Measurements from ENCODE around the gene PIM2. TPM values are rescaled to one million over a fixed set of nuclear protein-coding genes. Genes with fewer than 3 reads are reported as not detected.

PIM2 gene
- total and polyA plus RNA-seq, 9 donors = 0.92 to 2.3 (median 1.7) TPM

DNA sequence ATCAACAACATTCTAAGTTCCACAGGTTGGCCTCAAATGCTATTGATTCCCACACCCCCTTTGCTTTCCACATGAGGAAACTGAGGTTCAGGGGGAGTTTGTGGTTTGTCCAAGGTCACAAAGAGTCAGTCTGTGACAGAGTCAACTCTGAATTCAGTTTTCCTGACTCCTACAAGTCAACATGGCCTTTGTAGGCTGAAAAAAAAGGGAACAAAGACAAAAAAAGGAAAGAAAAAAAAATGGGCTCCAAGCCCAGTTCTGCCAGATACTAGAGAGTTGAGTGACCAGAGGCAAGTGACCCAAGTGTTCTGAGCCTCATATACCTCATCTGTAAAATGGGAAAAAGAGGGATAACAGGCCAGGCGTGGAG lies 16.5 kb upstream of the PIM2 start:
- Histone ChIP-seq H3K4me1 (ENCODE audit: control insufficient read depth, insufficient read depth, low read length) (peaks cover 3% of the 10 kb centered on the region), H3K36me3 (ENCODE audit: control insufficient read depth, insufficient read depth, low read length) (peaks cover 23% of the 10 kb centered on the region), H3K27me3 (ENCODE audit: control insufficient read depth, insufficient read depth, low read length) (no peaks in the 10 kb centered on the region), H3K4me3 (ENCODE audit: low read length) (no peak overlapping the region), H3K27ac (ENCODE audit: low read length) (no peak overlapping the region), H3K9me3 (replicated peaks; ENCODE audit: control insufficient read depth, low read depth, low read length) (no peaks in the 10 kb centered on the region)
- WGBS (ENCODE audit: insufficient coverage) = no CpG with 5 or more reads among the region's 1 CpG
- DNase-seq = no peak

DNA sequence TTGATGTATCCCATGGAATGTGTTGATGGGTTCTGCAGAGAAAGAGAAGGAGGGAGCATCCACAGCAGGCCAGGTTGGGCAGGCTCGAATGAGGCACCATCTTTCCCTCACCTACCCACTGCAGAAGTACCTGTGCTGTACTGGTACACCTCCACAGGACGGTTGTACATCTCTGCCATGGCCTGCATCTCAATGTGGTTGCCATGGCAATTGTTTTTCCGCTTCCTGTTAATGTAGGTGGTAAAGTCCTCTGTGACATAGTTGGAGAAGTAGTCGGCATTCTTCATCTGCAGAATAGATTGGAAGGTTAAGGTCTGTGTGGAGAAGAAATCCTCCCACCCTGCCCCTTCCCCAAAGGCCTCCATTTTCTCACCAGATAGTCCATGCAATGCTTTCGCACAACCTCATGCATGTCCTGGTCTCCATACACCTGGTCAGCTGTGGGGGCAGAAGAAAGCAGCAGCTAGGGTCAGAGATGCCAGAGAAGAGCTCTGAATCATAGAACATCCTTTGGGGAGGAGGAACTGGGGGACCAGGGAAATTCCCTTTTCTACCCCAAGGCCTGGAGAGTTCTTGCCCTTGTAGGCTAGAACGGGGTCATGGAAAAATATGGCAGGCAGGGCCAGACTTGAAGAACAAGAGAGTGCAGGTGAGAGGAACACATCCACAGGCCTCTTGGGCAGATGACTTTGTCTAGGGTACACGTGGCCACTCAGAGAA lies 15.9 kb upstream of the PIM2 start:
- Histone ChIP-seq H3K27ac (ENCODE audit: low read length) (no peak overlapping the region), H3K27me3 (ENCODE audit: control insufficient read depth, insufficient read depth, low read length) (no peaks in the 10 kb centered on the region), H3K4me1 (ENCODE audit: control insufficient read depth, insufficient read depth, low read length) (peaks cover 3% of the 10 kb centered on the region), H3K36me3 (ENCODE audit: control insufficient read depth, insufficient read depth, low read length) (peaks cover 18% of the 10 kb centered on the region), H3K4me3 (ENCODE audit: low read length) (no peak overlapping the region), H3K9me3 (replicated peaks; ENCODE audit: control insufficient read depth, low read depth, low read length) (no peaks in the 10 kb centered on the region)
- no CpG with 5 or more reads among the region's 7 CpGs for WGBS (ENCODE audit: insufficient coverage)
- no peak for DNase-seq

DNA sequence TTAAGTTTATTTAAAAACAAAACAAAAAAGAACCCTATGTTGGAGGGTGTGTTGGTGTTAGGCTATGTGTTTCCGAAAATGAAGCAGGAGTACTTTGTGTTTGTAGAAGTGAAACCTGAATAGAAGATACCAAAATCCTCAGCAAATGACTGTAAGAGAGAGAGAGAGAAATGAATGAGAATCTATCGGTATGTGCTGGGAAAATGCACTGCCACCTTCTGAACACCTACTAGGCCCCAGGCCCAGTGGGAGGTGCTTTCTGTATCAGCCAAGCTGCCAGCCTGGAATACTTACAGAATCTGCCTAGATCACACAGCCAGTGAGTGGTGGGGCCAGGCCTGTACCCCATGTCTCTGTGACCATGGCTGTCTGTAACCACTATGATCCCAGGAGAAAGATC lies 14.9 kb upstream of the PIM2 start:
- Histone ChIP-seq H3K9me3 (replicated peaks; ENCODE audit: control insufficient read depth, low read depth, low read length) (no peaks in the 10 kb centered on the region), H3K4me1 (ENCODE audit: control insufficient read depth, insufficient read depth, low read length) (peaks cover 1% of the 10 kb centered on the region), H3K27ac (ENCODE audit: low read length) (no peak overlapping the region), H3K36me3 (ENCODE audit: control insufficient read depth, insufficient read depth, low read length) (peaks cover 18% of the 10 kb centered on the region), H3K4me3 (ENCODE audit: low read length) (no peak overlapping the region), H3K27me3 (ENCODE audit: control insufficient read depth, insufficient read depth, low read length) (no peaks in the 10 kb centered on the region)
- WGBS (ENCODE audit: insufficient coverage) = no CpG with 5 or more reads among the region's 2 CpGs
- no peak for DNase-seq

DNA sequence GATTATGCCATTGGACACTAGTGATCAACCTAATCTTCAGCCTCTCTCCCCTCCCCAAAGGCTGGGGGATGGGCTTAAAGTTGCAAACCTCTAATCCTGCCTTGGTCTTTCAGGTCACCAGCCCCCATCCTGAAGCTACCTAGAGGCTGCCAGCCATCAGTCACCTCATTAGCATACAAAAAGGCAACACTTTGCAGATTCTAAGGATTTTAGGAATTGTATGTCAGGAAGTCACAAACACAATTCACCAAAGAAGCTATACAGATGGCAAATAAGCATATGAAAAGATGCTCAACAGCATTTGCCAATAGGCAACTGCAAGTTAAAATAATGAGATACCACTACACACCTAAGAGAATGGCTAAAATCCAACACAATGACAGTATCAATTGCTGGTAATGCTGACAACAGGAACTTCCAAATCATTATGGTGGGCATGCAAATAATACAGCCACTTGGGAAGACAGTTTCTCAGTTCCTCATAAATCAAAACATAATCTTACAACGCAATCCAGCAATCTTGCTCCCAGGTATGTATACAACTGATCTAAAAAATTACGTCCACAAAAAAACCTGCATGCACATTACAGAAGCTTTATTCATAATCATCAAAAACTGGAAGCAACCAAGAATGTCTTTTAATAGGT lies 9.0 kb upstream of the PIM2 start:
- Histone ChIP-seq H3K4me3 (ENCODE audit: low read length) (no peak overlapping the region), H3K9me3 (replicated peaks; ENCODE audit: control insufficient read depth, low read depth, low read length) (no peaks in the 10 kb centered on the region), H3K36me3 (ENCODE audit: control insufficient read depth, insufficient read depth, low read length) (peaks cover 33% of the 10 kb centered on the region), H3K27me3 (ENCODE audit: control insufficient read depth, insufficient read depth, low read length) (no peaks in the 10 kb centered on the region), H3K4me1 (ENCODE audit: control insufficient read depth, insufficient read depth, low read length) (no peaks in the 10 kb centered on the region), H3K27ac (ENCODE audit: low read length) (no peak overlapping the region)
- WGBS (ENCODE audit: insufficient coverage) = no CpG with 5 or more reads among the region's 2 CpGs
- no peak for DNase-seq

DNA sequence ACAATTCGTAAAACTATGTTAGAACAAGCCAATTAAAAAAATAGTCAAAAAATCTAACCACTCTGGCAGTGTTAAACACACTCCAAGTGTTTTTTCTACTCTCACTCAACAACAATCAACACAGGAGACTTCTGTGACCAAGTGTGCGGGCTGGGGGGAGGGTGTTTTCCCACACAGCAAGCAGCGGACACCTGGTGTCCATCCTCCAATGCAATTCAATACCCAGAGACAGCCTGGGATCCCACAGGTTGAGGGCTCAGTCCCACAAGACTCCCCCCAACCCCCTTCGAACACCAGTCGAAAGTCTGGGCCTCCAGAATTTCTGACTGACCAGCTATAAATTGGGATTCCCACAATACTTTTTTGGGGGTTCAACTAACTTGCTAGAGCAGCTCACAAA lies 8.3 kb upstream of the PIM2 start:
- no peak for DNase-seq
- no peaks in the 10 kb centered on the region for H3K4me1 ChIP-seq (ENCODE audit: control insufficient read depth, insufficient read depth, low read length)
- H3K9me3 ChIP-seq (replicated peaks; ENCODE audit: control insufficient read depth, low read depth, low read length) = no peaks in the 10 kb centered on the region
- no peaks in the 10 kb centered on the region for H3K27me3 ChIP-seq (ENCODE audit: control insufficient read depth, insufficient read depth, low read length)
- peaks cover 40% of the 10 kb centered on the region for H3K36me3 ChIP-seq (ENCODE audit: control insufficient read depth, insufficient read depth, low read length)
- no peak overlapping the region for H3K27ac ChIP-seq (ENCODE audit: low read length)
- 50% methylated on average over 2 of the region's 5 CpGs for WGBS (ENCODE audit: insufficient coverage)
- H3K4me3 ChIP-seq (ENCODE audit: low read length) = no peak overlapping the region

DNA sequence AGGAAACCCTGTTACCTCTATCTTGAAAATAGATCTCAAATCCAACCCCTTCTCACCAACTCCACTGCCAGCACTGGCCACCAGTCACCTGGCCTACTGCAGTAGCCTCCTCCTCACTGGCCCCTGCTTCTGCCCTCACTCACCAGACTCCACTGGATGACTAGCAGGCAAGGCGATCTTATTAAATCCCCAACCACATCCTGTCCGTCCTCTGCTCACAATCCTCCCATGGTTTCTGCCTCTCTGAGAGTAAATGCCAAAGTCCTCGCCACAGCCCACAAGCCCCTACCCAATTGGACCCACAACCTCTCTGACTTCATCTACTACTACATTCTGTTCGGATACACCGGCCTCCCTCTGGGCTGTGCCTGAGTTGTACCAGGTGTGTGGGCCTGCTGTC lies 5.4 kb upstream of the PIM2 start:
- DNase-seq = no peak
- Histone ChIP-seq H3K36me3 (ENCODE audit: control insufficient read depth, insufficient read depth, low read length) (peaks cover 42% of the 10 kb centered on the region), H3K4me3 (ENCODE audit: low read length) (no peak overlapping the region), H3K4me1 (ENCODE audit: control insufficient read depth, insufficient read depth, low read length) (peaks cover 4% of the 10 kb centered on the region), H3K27ac (ENCODE audit: low read length) (no peak overlapping the region), H3K9me3 (replicated peaks; ENCODE audit: control insufficient read depth, low read depth, low read length) (no peaks in the 10 kb centered on the region), H3K27me3 (ENCODE audit: control insufficient read depth, insufficient read depth, low read length) (no peaks in the 10 kb centered on the region)
- 90% methylated on average over 5 of the region's 5 CpGs for WGBS (ENCODE audit: insufficient coverage)

DNA sequence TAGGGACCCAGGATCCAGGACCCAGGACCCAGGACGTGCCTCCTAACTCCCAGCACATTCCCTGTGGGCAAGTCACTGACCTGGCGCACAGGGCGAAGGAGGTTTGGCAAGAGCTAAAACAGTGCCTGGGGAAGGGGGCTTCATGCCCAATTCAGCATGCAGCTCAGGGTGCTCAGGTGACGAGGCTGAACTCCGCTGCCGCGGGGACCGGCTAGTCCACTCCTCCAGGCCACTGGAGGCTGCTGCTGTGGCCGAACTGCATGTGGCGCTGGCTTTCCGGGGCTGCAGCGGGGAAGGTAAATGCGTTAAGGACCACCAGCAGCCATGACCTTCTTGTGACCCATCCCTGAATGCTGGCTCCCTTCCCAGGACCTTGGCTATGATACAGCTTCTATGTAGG lies 4.9 kb upstream of the PIM2 start:
- DNase-seq = no peak
- Histone ChIP-seq H3K4me1 (ENCODE audit: control insufficient read depth, insufficient read depth, low read length) (peaks cover 5% of the 10 kb centered on the region), H3K4me3 (ENCODE audit: low read length) (no peak overlapping the region), H3K27ac (ENCODE audit: low read length) (no peak overlapping the region), H3K27me3 (ENCODE audit: control insufficient read depth, insufficient read depth, low read length) (no peaks in the 10 kb centered on the region), H3K36me3 (ENCODE audit: control insufficient read depth, insufficient read depth, low read length) (peaks cover 42% of the 10 kb centered on the region), H3K9me3 (replicated peaks; ENCODE audit: control insufficient read depth, low read depth, low read length) (no peaks in the 10 kb centered on the region)
- 89% methylated on average over 12 of the region's 13 CpGs for whole genome bisulfite sequencing (ENCODE audit: insufficient coverage)

DNA sequence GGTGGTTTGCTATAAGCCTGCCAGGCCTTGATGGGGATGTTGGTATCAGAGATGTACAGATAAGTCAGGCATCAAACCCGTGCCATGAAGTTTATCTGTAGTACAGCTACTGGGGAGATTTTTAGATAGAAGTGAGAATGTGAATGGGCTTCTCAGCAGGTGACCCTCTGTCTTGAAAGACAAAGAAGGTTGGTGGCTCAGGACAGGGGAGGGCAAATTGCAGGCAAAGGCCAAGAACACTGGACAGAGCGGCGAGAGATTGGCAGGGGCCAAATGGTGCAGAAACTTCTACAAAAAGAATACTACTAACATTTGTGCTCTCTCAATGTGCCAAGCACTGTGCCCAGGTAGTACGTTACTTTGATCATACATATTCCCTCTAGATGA lies 1.9 kb upstream of the PIM2 start:
- H3K27me3 ChIP-seq (ENCODE audit: control insufficient read depth, insufficient read depth, low read length) = no peaks in the 10 kb centered on the region
- peaks cover 11% of the 10 kb centered on the region for H3K4me1 ChIP-seq (ENCODE audit: control insufficient read depth, insufficient read depth, low read length)
- H3K36me3 ChIP-seq (ENCODE audit: control insufficient read depth, insufficient read depth, low read length) = peaks cover 31% of the 10 kb centered on the region
- H3K27ac ChIP-seq (ENCODE audit: low read length) = no peak overlapping the region
- no peaks in the 10 kb centered on the region for H3K9me3 ChIP-seq (replicated peaks; ENCODE audit: control insufficient read depth, low read depth, low read length)
- WGBS (ENCODE audit: insufficient coverage) = 62% methylated on average over 1 of the region's 4 CpGs
- H3K4me3 ChIP-seq (ENCODE audit: low read length) = no peak overlapping the region
- no peak for DNase-seq

DNA sequence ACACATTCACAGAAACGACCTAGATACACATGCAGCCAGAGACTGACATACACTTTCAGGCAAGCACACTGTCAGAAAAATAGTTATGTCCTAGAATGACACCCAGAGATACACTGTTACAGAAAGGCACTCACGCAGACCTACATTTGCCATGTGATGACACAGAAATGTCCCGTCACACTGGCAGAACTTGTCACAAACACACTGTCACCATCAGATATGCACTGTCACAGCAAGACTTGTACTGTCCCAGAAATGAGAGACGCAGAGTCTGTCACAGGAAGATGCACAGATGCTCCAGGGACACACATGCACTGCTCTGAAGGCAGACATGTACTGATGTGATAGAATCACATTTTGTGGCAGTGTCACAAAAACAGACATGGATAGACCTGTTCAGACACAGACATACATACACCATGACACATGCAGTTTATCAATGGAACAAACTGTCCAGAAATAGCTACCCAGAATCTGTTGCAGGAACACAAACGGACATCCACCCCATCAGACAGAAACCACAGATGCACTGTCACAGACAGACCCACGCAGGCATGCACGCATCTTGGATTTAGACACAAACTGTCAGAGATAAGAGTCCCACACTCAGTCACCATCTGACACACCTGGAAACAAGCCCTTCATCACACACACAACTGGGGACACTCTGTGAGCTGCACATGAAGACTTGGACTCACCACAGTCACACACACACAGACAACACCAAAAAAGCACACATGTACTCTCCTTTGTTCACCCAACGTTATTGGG lies 1.3 kb upstream of the PIM2 start:
- H3K27me3 ChIP-seq (ENCODE audit: control insufficient read depth, insufficient read depth, low read length) = no peaks in the 10 kb centered on the region
- H3K4me1 ChIP-seq (ENCODE audit: control insufficient read depth, insufficient read depth, low read length) = peaks cover 11% of the 10 kb centered on the region
- peaks cover 28% of the 10 kb centered on the region for H3K36me3 ChIP-seq (ENCODE audit: control insufficient read depth, insufficient read depth, low read length)
- H3K9me3 ChIP-seq (replicated peaks; ENCODE audit: control insufficient read depth, low read depth, low read length) = no peaks in the 10 kb centered on the region
- no peak overlapping the region for H3K4me3 ChIP-seq (ENCODE audit: low read length)
- DNase-seq = no peak
- 71% methylated on average over 6 of the region's 8 CpGs for WGBS (ENCODE audit: insufficient coverage)
- no peak overlapping the region for H3K27ac ChIP-seq (ENCODE audit: low read length)

DNA sequence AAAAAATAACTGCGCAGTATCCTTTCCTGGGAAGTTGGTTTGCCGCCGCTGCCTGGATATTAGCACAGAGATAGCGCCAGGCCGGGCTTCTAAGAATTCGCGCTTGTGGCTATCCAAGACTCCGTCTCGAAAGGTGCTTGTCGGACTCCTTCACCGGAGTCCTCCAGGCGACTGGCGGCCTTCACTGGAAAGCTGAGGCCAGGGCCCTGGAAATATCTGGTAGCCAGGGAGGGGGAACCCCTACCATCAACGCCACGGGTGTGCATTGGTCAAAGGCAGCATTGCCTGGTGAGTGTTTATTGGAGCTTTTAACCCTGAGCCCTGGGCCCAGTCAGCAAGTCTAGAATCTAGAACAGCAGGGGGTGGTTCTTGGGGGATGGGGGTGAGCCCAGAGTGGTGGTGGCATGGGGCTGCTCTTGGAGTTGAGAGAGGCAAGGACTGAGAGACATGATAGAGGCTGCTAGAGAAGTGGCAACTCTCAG lies 577 bp upstream of the PIM2 start:
- H3K27me3 ChIP-seq (ENCODE audit: control insufficient read depth, insufficient read depth, low read length) = no peaks in the 10 kb centered on the region
- WGBS (ENCODE audit: insufficient coverage) = 27% methylated on average over 12 of the region's 15 CpGs
- DNase-seq = no peak
- H3K36me3 ChIP-seq (ENCODE audit: control insufficient read depth, insufficient read depth, low read length) = peaks cover 24% of the 10 kb centered on the region
- peak overlapping the region; percentile 50 for H3K4me3 ChIP-seq (ENCODE audit: low read length)
- peaks cover 11% of the 10 kb centered on the region for H3K4me1 ChIP-seq (ENCODE audit: control insufficient read depth, insufficient read depth, low read length)
- H3K27ac ChIP-seq (ENCODE audit: low read length) = peak overlapping the region; percentile 40
- H3K9me3 ChIP-seq (replicated peaks; ENCODE audit: control insufficient read depth, low read depth, low read length) = no peaks in the 10 kb centered on the region
